Measurements from ENCODE around the gene RNF133. TPM values are rescaled to one million over a fixed set of nuclear protein-coding genes. Genes with fewer than 3 reads are reported as not detected.

RNF133 gene
- total RNA-seq, 1 donor from 2014 or later, result not detected

DNA sequence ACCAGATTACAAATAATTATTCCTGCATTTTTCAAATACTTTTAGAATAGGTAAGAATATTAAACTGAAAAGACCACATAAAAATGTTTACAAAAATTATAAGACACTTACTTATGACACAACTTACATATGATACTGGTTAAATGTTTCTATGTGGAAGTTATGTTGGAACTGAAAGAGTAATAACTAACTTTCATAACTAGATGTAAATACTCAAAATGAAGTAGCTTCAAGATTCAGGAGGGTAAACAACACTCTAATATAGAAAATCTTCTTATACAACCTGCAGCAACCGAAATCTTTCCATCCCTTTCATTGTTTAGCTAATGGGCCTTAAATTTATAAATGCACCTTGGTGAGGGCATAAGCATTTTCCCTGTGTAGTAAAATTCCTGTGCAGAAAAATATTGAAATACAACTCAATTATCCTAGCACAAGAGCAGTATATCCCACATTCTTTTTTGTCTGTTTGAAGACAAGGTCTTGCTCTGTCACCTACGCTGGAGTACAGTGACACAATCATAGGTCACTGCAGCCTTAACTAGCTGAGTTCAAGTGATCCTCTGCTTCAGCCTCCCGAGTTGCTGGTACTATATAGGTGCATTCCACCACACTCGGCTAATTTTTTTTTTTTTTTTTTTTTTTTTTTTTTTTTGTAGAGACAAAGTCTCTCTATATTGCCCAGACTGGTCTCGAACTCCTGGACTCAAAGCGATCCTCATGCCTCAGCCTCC is 18.6 kb upstream of the RNF133 start:
- Histone ChIP-seq H3K4me3 (ENCODE audit: low read depth, low read length) (no peak overlapping the region), H3K27me3 (ENCODE audit: control insufficient read depth, insufficient read depth, low read length) (no peaks in the 10 kb centered on the region), H3K36me3 (ENCODE audit: control insufficient read depth, insufficient read depth, low read length) (no peaks in the 10 kb centered on the region)
- TF ChIP-seq, protein P1, sequence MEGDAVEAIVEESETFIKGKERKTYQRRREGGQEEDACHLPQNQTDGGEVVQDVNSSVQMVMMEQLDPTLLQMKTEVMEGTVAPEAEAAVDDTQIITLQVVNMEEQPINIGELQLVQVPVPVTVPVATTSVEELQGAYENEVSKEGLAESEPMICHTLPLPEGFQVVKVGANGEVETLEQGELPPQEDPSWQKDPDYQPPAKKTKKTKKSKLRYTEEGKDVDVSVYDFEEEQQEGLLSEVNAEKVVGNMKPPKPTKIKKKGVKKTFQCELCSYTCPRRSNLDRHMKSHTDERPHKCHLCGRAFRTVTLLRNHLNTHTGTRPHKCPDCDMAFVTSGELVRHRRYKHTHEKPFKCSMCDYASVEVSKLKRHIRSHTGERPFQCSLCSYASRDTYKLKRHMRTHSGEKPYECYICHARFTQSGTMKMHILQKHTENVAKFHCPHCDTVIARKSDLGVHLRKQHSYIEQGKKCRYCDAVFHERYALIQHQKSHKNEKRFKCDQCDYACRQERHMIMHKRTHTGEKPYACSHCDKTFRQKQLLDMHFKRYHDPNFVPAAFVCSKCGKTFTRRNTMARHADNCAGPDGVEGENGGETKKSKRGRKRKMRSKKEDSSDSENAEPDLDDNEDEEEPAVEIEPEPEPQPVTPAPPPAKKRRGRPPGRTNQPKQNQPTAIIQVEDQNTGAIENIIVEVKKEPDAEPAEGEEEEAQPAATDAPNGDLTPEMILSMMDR (IDR thresholded peaks at IDR 0.05; ENCODE audit: insufficient read depth, low read length, poor library complexity, severe bottlenecking), result no peak
- DNase-seq (ENCODE audit: low read depth), result no peak

DNA sequence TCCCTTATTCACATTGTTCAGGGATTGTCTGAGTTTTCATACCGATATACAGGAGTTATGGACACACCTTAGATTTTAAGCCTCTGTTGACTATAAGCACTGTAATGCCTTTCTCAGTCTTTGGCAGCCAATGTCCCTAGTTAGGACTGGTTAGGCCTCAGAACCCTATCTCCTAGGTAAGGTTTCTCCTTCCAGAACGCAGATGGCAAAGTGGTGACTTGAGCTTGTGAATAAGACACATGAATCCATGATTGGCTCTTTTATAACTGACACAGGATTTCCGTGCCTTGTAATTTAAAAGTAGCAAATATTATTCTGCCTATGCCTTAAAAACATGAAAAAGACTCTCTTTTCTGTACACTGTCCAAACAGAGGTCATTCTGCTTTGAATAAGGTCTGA is 16.3 kb upstream of the RNF133 start:
- Histone ChIP-seq H3K4me3 (ENCODE audit: low read depth, low read length) (no peak overlapping the region), H3K36me3 (ENCODE audit: control insufficient read depth, insufficient read depth, low read length) (no peaks in the 10 kb centered on the region), H3K27me3 (ENCODE audit: control insufficient read depth, insufficient read depth, low read length) (no peaks in the 10 kb centered on the region)
- DNase-seq (ENCODE audit: low read depth), result no peak
- TF ChIP-seq, protein P1 (IDR thresholded peaks at IDR 0.05; ENCODE audit: insufficient read depth, low read length, poor library complexity, severe bottlenecking), result no peak

DNA sequence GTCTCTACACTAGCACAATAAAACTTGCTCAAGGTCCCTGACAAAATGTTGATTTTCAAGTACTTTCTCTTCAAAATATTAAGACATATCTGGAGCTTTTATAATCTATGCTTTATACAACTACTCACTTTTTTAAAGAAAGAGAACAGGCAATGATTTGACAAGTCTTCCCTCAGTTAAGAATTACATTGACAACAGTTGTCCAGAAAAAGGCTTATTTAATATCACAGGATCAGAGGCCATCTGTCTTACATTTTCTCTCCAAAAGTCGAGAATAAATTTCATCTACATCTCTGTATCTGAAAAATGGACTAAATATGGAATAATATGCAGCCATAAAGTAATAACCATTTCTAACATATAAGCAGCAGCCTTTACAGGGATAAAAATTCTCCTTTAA is 12.0 kb upstream of the RNF133 start:
- TF ChIP-seq, protein P1 (IDR thresholded peaks at IDR 0.05; ENCODE audit: insufficient read depth, low read length, poor library complexity, severe bottlenecking), result no peak
- Histone ChIP-seq H3K27me3 (ENCODE audit: control insufficient read depth, insufficient read depth, low read length) (no peaks in the 10 kb centered on the region), H3K36me3 (ENCODE audit: control insufficient read depth, insufficient read depth, low read length) (no peaks in the 10 kb centered on the region), H3K4me3 (ENCODE audit: low read depth, low read length) (no peak overlapping the region)
- no peak for DNase-seq (ENCODE audit: low read depth)

DNA sequence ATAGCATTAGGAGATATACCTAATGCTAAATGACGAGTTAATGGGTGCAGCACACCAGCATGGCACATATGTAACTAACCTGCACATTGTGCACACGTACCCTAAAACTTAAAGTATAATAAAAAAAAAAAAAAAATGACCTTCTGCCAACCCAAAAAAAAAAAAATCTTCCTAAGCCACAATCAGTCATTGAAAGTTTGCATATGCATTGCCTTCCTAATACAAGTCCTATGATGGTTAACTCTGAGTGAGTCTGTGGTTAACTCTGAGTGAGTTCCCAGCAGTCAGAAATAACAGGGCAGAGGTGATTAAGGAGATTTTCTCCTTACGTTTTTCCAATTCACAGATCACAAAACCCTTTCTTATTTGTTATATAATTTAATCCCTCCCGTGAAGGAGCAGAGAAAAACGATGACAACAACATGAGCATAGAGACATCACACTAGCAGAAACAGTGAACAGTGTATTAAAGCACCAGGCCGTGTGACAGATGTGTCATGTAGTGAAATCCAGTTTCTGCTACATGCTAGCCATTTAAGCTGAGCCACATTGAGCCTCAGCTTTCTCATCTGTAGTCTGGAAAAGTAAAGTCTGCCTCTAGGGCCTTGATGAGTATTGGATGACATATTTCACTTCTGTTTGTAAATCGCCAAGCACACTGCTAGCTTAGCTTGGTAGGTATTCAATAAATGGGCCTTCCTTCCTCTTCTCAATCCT is 11.2 kb upstream of the RNF133 start:
- no peaks in the 10 kb centered on the region for H3K36me3 ChIP-seq (ENCODE audit: control insufficient read depth, insufficient read depth, low read length)
- DNase-seq (ENCODE audit: low read depth), result no peak
- no peaks in the 10 kb centered on the region for H3K27me3 ChIP-seq (ENCODE audit: control insufficient read depth, insufficient read depth, low read length)
- no peak overlapping the region for H3K4me3 ChIP-seq (ENCODE audit: low read depth, low read length)
- TF ChIP-seq, protein P1 (IDR thresholded peaks at IDR 0.05; ENCODE audit: insufficient read depth, low read length, poor library complexity, severe bottlenecking), result no peak

DNA sequence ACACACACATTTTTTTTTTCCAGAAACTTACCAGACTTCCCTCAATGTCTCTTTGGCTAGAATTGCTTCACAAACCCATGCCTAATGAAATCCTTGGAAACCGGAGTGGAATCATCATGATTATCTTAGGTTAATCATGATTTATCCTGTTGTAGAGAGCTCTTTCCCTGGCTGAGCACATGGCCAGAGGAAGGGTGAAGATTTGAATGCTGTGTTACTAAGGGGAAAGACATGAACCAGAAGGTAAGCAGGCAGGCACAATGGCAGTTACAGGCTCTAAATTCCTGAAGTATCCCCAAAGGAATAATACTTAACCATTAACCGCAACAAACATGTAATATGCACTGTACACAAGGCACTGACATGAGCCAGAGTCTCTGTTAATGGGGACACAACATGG is 7.9 kb upstream of the RNF133 start:
- Histone ChIP-seq H3K4me3 (ENCODE audit: low read depth, low read length) (no peak overlapping the region), H3K27me3 (ENCODE audit: control insufficient read depth, insufficient read depth, low read length) (no peaks in the 10 kb centered on the region), H3K36me3 (ENCODE audit: control insufficient read depth, insufficient read depth, low read length) (no peaks in the 10 kb centered on the region)
- TF ChIP-seq, protein P1 (IDR thresholded peaks at IDR 0.05; ENCODE audit: insufficient read depth, low read length, poor library complexity, severe bottlenecking), result no peak
- DNase-seq (ENCODE audit: low read depth), result no peak
